ENCODE results near the gene USP34. TPM values are rescaled to one million over a fixed set of nuclear protein-coding genes. Genes with fewer than 3 reads are reported as not detected.

The USP34 gene
- total RNA-seq, 1 donor from 2014 or later, result 104 TPM

- peaks cover 5% of the 10 kb centered on the region for H3K4me1 Mint-ChIP-seq (ENCODE audit: low read depth, unreplicated experiment)
- H3K36me3 Mint-ChIP-seq (ENCODE audit: unreplicated experiment), result no peaks in the 10 kb centered on the region
- no peaks in the 10 kb centered on the region for H3K9me3 Mint-ChIP-seq (ENCODE audit: unreplicated experiment)
- TF ChIP-seq, protein P1, sequence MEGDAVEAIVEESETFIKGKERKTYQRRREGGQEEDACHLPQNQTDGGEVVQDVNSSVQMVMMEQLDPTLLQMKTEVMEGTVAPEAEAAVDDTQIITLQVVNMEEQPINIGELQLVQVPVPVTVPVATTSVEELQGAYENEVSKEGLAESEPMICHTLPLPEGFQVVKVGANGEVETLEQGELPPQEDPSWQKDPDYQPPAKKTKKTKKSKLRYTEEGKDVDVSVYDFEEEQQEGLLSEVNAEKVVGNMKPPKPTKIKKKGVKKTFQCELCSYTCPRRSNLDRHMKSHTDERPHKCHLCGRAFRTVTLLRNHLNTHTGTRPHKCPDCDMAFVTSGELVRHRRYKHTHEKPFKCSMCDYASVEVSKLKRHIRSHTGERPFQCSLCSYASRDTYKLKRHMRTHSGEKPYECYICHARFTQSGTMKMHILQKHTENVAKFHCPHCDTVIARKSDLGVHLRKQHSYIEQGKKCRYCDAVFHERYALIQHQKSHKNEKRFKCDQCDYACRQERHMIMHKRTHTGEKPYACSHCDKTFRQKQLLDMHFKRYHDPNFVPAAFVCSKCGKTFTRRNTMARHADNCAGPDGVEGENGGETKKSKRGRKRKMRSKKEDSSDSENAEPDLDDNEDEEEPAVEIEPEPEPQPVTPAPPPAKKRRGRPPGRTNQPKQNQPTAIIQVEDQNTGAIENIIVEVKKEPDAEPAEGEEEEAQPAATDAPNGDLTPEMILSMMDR (IDR thresholded peaks at IDR 0.05; ENCODE audit: partially characterized antibody, unreplicated experiment), result no peak
- H3K27me3 Mint-ChIP-seq (ENCODE audit: unreplicated experiment), result peaks cover 3% of the 10 kb centered on the region
- H3K4me3 Mint-ChIP-seq (ENCODE audit: unreplicated experiment), result no peak overlapping the region
- no peak overlapping the region for H3K27ac Mint-ChIP-seq (ENCODE audit: unreplicated experiment)
- no peak for DNase-seq
Observed at GRCh38 chr2:61377046-61377445, 93.8 kb downstream of the USP34 start.

GRCh38 chr2:61376211-61376610 is 94.7 kb downstream of the USP34 start:
- no peaks in the 10 kb centered on the region for H3K36me3 Mint-ChIP-seq (ENCODE audit: unreplicated experiment)
- no peak for DNase-seq

GRCh38 chr2:61371027-61371426 is 99.9 kb downstream of the USP34 start:
- DNase-seq, result no peak
- no peaks in the 10 kb centered on the region for H3K27me3 Mint-ChIP-seq (ENCODE audit: unreplicated experiment)
- no peak overlapping the region for H3K27ac Mint-ChIP-seq (ENCODE audit: unreplicated experiment)
- no peaks in the 10 kb centered on the region for H3K4me1 Mint-ChIP-seq (ENCODE audit: low read depth, unreplicated experiment)
- no peaks in the 10 kb centered on the region for H3K9me3 Mint-ChIP-seq (ENCODE audit: unreplicated experiment)
- no peaks in the 10 kb centered on the region for H3K36me3 Mint-ChIP-seq (ENCODE audit: unreplicated experiment)
- TF ChIP-seq, protein P1 (IDR thresholded peaks at IDR 0.05; ENCODE audit: partially characterized antibody, unreplicated experiment), result no peak
- no peak overlapping the region for H3K4me3 Mint-ChIP-seq (ENCODE audit: unreplicated experiment)

More at GRCh38 chr2:61376211-61376610, 94.7 kb downstream of the USP34 start:
- no peaks in the 10 kb centered on the region for H3K9me3 Mint-ChIP-seq (ENCODE audit: unreplicated experiment)
- H3K27ac Mint-ChIP-seq (ENCODE audit: unreplicated experiment), result no peak overlapping the region
- TF ChIP-seq, protein P1 (IDR thresholded peaks at IDR 0.05; ENCODE audit: partially characterized antibody, unreplicated experiment), result no peak
- H3K4me1 Mint-ChIP-seq (ENCODE audit: low read depth, unreplicated experiment), result peaks cover 5% of the 10 kb centered on the region
- peaks cover 3% of the 10 kb centered on the region for H3K27me3 Mint-ChIP-seq (ENCODE audit: unreplicated experiment)
- H3K4me3 Mint-ChIP-seq (ENCODE audit: unreplicated experiment), result no peak overlapping the region

- H3K9me3 Mint-ChIP-seq (ENCODE audit: unreplicated experiment), result no peaks in the 10 kb centered on the region
- H3K27me3 Mint-ChIP-seq (ENCODE audit: unreplicated experiment), result no peaks in the 10 kb centered on the region
- TF ChIP-seq, protein P1 (IDR thresholded peaks at IDR 0.05; ENCODE audit: partially characterized antibody, unreplicated experiment), result no peak
- H3K4me1 Mint-ChIP-seq (ENCODE audit: low read depth, unreplicated experiment), result no peaks in the 10 kb centered on the region
- H3K27ac Mint-ChIP-seq (ENCODE audit: unreplicated experiment), result no peak overlapping the region
- H3K4me3 Mint-ChIP-seq (ENCODE audit: unreplicated experiment), result no peak overlapping the region
- no peaks in the 10 kb centered on the region for H3K36me3 Mint-ChIP-seq (ENCODE audit: unreplicated experiment)
- DNase-seq, result no peak
Observed at GRCh38 chr2:61368687-61369665, 101.9 kb downstream of the USP34 start.

DNA sequence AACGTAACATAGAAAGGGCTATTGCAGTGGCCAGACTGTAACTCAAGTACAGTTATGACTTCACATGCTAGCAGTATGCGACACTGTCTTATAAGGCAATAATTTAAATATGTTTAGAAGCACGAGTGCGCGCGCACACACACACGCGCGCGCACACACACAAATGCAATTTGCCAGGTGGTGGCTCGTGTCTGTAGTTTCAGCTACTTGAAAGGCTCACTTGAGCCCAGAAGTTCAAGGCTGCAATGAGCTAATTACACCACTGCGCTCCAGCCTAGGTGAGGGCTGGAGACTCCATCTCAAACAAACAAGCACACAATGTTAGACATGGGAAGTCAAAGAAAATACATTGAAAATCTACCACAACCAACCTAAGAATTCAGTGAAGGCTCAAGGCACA is 103.7 kb downstream of the USP34 start:
- Mint-ChIP-seq H3K27ac (ENCODE audit: unreplicated experiment) (no peak overlapping the region), H3K27me3 (ENCODE audit: unreplicated experiment) (no peaks in the 10 kb centered on the region), H3K9me3 (ENCODE audit: unreplicated experiment) (no peaks in the 10 kb centered on the region), H3K36me3 (ENCODE audit: unreplicated experiment) (no peaks in the 10 kb centered on the region), H3K4me1 (ENCODE audit: low read depth, unreplicated experiment) (no peaks in the 10 kb centered on the region), H3K4me3 (ENCODE audit: unreplicated experiment) (no peak overlapping the region)
- TF ChIP-seq, protein P1 (IDR thresholded peaks at IDR 0.05; ENCODE audit: partially characterized antibody, unreplicated experiment), result no peak
- no peak for DNase-seq
